Measurements from ENCODE around the gene NRG3.

DNA sequence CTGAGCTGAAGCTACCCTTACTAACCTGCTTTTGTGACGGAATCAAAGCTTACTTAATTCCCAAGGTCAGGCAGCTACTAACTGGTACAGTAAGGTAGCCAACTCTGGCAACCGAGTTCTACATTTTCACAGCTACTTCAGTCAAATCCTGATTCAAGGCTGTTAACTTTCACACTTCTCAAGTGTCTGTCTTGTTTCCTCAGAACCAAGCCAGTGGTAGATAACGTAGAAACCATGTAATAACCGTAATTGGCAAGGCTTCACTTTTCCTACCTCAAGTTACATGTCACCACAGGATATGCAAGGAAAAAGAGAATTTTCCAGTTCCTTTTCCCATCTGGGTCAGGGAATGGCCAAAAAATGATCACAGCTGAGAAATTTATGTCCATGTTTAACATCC lies 746.7 kb downstream of the NRG3 start:
- TF ChIP-seq, protein P1, sequence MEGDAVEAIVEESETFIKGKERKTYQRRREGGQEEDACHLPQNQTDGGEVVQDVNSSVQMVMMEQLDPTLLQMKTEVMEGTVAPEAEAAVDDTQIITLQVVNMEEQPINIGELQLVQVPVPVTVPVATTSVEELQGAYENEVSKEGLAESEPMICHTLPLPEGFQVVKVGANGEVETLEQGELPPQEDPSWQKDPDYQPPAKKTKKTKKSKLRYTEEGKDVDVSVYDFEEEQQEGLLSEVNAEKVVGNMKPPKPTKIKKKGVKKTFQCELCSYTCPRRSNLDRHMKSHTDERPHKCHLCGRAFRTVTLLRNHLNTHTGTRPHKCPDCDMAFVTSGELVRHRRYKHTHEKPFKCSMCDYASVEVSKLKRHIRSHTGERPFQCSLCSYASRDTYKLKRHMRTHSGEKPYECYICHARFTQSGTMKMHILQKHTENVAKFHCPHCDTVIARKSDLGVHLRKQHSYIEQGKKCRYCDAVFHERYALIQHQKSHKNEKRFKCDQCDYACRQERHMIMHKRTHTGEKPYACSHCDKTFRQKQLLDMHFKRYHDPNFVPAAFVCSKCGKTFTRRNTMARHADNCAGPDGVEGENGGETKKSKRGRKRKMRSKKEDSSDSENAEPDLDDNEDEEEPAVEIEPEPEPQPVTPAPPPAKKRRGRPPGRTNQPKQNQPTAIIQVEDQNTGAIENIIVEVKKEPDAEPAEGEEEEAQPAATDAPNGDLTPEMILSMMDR (IDR thresholded peaks at IDR 0.05) = no peak
- TF ChIP-seq POLR2AphosphoS5 (IDR thresholded peaks at IDR 0.05) = no peak
- no peak for TF ChIP-seq POLR2A (IDR thresholded peaks at IDR 0.05)

Data from transverse colon (tissue), 4 donors.